H9 (cell line): ENCODE data around the gene CST5. TPM values are rescaled to one million over a fixed set of nuclear protein-coding genes. Genes with fewer than 3 reads are reported as not detected.

Experiments used
- DNase-seq: peaks from one replicate; pipeline ENCODE4 v3.0.0-alpha.2; 2017
- H2AFZ ChIP-seq: one replicate; pipeline ENCODE4 v1.6.1; 2013; ENCODE audit warnings: mild to moderate bottlenecking, low read length, control low read depth, moderate library complexity
- H2AK5ac ChIP-seq: 2 replicates; pipeline ENCODE4 v1.6.1; 2013; ENCODE audit warnings: low read length, control low read depth, mixed read lengths; ENCODE audit not compliant: insufficient read length
- H2BK120ac ChIP-seq: one replicate; pipeline ENCODE4 v1.6.1; 2013; ENCODE audit warnings: low read depth, mild to moderate bottlenecking, low read length, control low read depth, inconsistent platforms; ENCODE audit not compliant: poor library complexity, severe bottlenecking
- H2BK12ac ChIP-seq: 2 replicates; pipeline ENCODE4 v1.6.1; 2013; ENCODE audit warnings: low read length, control low read depth, mixed read lengths, low read depth; ENCODE audit not compliant: insufficient read length
- H2BK15ac ChIP-seq: 2 replicates; pipeline ENCODE4 v1.6.1; 2013; ENCODE audit warnings: low read depth, low read length, control low read depth
- H2BK20ac ChIP-seq: one replicate; pipeline ENCODE4 v1.6.1; 2013; ENCODE audit warnings: low read depth, mild to moderate bottlenecking, low read length, control low read depth, inconsistent platforms; ENCODE audit not compliant: poor library complexity, severe bottlenecking
- H2BK5ac ChIP-seq: 2 replicates; pipeline ENCODE4 v1.6.1; 2013; ENCODE audit warnings: low read length, control low read depth, mixed read lengths; ENCODE audit not compliant: insufficient read length
- H3K14ac ChIP-seq: 2 replicates; pipeline ENCODE4 v1.6.1; 2013; ENCODE audit warnings: low read length, control low read depth; ENCODE audit not compliant: insufficient read depth
- H3K18ac ChIP-seq: 2 replicates; pipeline ENCODE4 v1.6.1; 2013; ENCODE audit warnings: low read depth, mild to moderate bottlenecking, mixed read lengths, low read length, control low read depth; ENCODE audit not compliant: insufficient read length
- H3K23ac ChIP-seq: 2 replicates; pipeline ENCODE4 v1.6.1; 2013; ENCODE audit warnings: low read length, control low read depth, mixed read lengths, low read depth; ENCODE audit not compliant: insufficient read length
- H3K23me2 ChIP-seq: 2 replicates; pipeline ENCODE4 v1.6.1; 2013; ENCODE audit warnings: low read depth, mild to moderate bottlenecking, mixed read lengths, low read length, control low read depth; ENCODE audit not compliant: insufficient read length, poor library complexity, severe bottlenecking
- H3K27ac ChIP-seq: 2 replicates; pipeline ENCODE4 v1.5.1; 2013; ENCODE audit warnings: low read length, control low read depth, mixed read lengths, low read depth; ENCODE audit not compliant: insufficient read length
- H3K27me3 ChIP-seq: 2 replicates; pipeline ENCODE4 v1.6.1; 2013; ENCODE audit warnings: low read length, control low read depth, inconsistent platforms; ENCODE audit not compliant: insufficient read depth
- H3K4ac ChIP-seq: 2 replicates; pipeline ENCODE4 v1.6.1; 2013; ENCODE audit warnings: low read depth, mild to moderate bottlenecking, control low read depth, inconsistent platforms, low read length, moderate library complexity
- H3K4me1 ChIP-seq: 2 replicates; pipeline ENCODE4 v1.6.1; 2013; ENCODE audit warnings: low read length, control low read depth, inconsistent platforms; ENCODE audit not compliant: insufficient read depth
- H3K4me2 ChIP-seq: 2 replicates; pipeline ENCODE4 v1.6.1; 2013; ENCODE audit warnings: low read length, control low read depth, mixed read lengths; ENCODE audit not compliant: insufficient read length, insufficient read depth
- H3K56ac ChIP-seq: 2 replicates; pipeline ENCODE4 v1.6.1; 2013; ENCODE audit warnings: low read depth, mild to moderate bottlenecking, mixed read lengths, low read length, control low read depth; ENCODE audit not compliant: insufficient read length
- H3K79me1 ChIP-seq: 2 replicates; pipeline ENCODE4 v1.6.1; 2013; ENCODE audit warnings: low read depth, mild to moderate bottlenecking, moderate library complexity, low read length, control low read depth, inconsistent platforms; ENCODE audit not compliant: insufficient read depth, poor library complexity, severe bottlenecking
- H3K79me2 ChIP-seq: 2 replicates; pipeline ENCODE4 v1.6.1; 2013; ENCODE audit warnings: low read length, control low read depth, inconsistent platforms; ENCODE audit not compliant: insufficient read depth
- H3K9ac ChIP-seq: 2 replicates; pipeline ENCODE4 v1.6.1; 2013; ENCODE audit warnings: low read length, control low read depth, mixed read lengths; ENCODE audit not compliant: insufficient read length; ENCODE audit errors: extremely low read depth
- H3K9me3 ChIP-seq: one replicate; pipeline ENCODE4 v1.6.1; 2013; ENCODE audit warnings: low read depth, low read length, inconsistent platforms; ENCODE audit not compliant: control insufficient read depth
- H3T11ph ChIP-seq: one replicate; pipeline ENCODE4 v1.6.1; 2013; ENCODE audit warnings: mild to moderate bottlenecking, low read length, control low read depth, inconsistent platforms
- H4K20me1 ChIP-seq: one replicate; pipeline ENCODE4 v1.6.1; 2013; ENCODE audit not compliant: control insufficient read depth, insufficient read length, insufficient read depth
- H4K5ac ChIP-seq: 2 replicates; pipeline ENCODE4 v1.6.1; 2013; ENCODE audit warnings: low read depth, mild to moderate bottlenecking, mixed read lengths, low read length, control low read depth; ENCODE audit not compliant: insufficient read length
- H4K8ac ChIP-seq: replicated peaks from 2 replicates; pipeline ENCODE4 v1.6.1; 2013; ENCODE audit warnings: low read length, control low read depth, mixed read lengths, low read depth; ENCODE audit not compliant: insufficient read length
- H4K91ac ChIP-seq: 2 replicates; pipeline ENCODE4 v1.6.1; 2013; ENCODE audit warnings: low read depth, mild to moderate bottlenecking, moderate library complexity, mixed read lengths, low read length, control low read depth; ENCODE audit not compliant: insufficient read length
- H3K27ac Mint-ChIP-seq, 3 experiments: 2 replicates in 2 of 3; 3 replicates in 1 of 3; pipeline ENCODE4 v1.8.0; 2020 to 2021; ENCODE audit warnings: mixed read lengths in 3 of 3, mild to moderate bottlenecking in 1 of 3, moderate library complexity in 1 of 3
- H3K27me3 Mint-ChIP-seq: 2 replicates; pipeline ENCODE4 v1.8.0; 2021; ENCODE audit warnings: low read depth, mild to moderate bottlenecking, moderate library complexity, mixed read lengths
- H3K36me3 Mint-ChIP-seq, 3 experiments: 2 replicates in 2 of 3; 3 replicates in 1 of 3; pipeline ENCODE4 v1.8.0; 2020 to 2021; ENCODE audit warnings: low read depth in 3 of 3, mixed read lengths in 3 of 3; ENCODE audit not compliant: insufficient read depth in 1 of 3
- H3K4me1 Mint-ChIP-seq, 2 experiments: 2 replicates each; pipeline ENCODE4 v1.8.0; 2020; ENCODE audit warnings: mixed read lengths in 2 of 2
- H3K4me3 Mint-ChIP-seq, 2 experiments: 2 replicates in 1 of 2; 3 replicates in 1 of 2; pipeline ENCODE4 v1.8.0; 2020 to 2021; ENCODE audit warnings: mild to moderate bottlenecking in 2 of 2, mixed read lengths in 2 of 2, moderate library complexity in 1 of 2
- H3K9me3 Mint-ChIP-seq, 2 experiments: 2 replicates in 1 of 2; 3 replicates in 1 of 2; pipeline ENCODE4 v1.8.0; 2020; ENCODE audit warnings: mild to moderate bottlenecking in 2 of 2, mixed read lengths in 2 of 2, moderate library complexity in 1 of 2
- CTCF ChIP-seq: fragments of 200-600 bp; sonication (generic); conservative IDR thresholded peaks from 3 replicates; pipeline ENCODE4 v1.8.0; 2021; ENCODE audit warnings: antibody characterized with exemption, mild to moderate bottlenecking
- WGBS: extraction: QIAGEN DNeasy Blood & Tissue Kit; methylation state at CpG from one replicate; pipeline ENCODE4 v1.1.7; 2013; ENCODE audit warnings: missing lambda C conversion rate, low lambda C conversion rate, mixed read lengths; ENCODE audit not compliant: insufficient read length; ENCODE audit errors: extremely low coverage; 5-methylcytosine and 5-hydroxymethylcytosine counted together
- total RNA-seq: library from RNA; stranded (reverse); gene quantifications from 2 replicates; pipeline ENCODE4 v1.2.1, GENCODE V29; 2021

Gene CST5
- total RNA-seq, 1 experiment from 2014 or later, result not detected

- no peaks in the 10 kb centered on the region; the same call in 1 of the 2 replicates for H3K27me3 Mint-ChIP-seq
- Histone ChIP-seq H2BK20ac (no peak overlapping the region), H3K9ac (no peak overlapping the region), H3K23me2 (no peaks in the 10 kb centered on the region), H3K79me2 (no peaks in the 10 kb centered on the region), H3K4ac (no peak overlapping the region), H2BK12ac (no peak overlapping the region), H3K4me2 (no peak overlapping the region), H3K14ac (no peak overlapping the region), H4K5ac (no peak overlapping the region), H3K27me3 (no peaks in the 10 kb centered on the region), H4K20me1 (no peaks in the 10 kb centered on the region), H3K9me3 (no peaks in the 10 kb centered on the region), H2BK15ac (no peak overlapping the region), H2AFZ (no peak overlapping the region), H4K8ac (no peak overlapping the region), H2BK5ac (no peak overlapping the region), H3K27ac (no peak overlapping the region), H3K18ac (no peak overlapping the region), H4K91ac (no peak overlapping the region), H2BK120ac (no peak overlapping the region), H3K79me1 (no peaks in the 10 kb centered on the region), H3T11ph (no peak overlapping the region), H2AK5ac (no peak overlapping the region), H3K23ac (no peak overlapping the region), H3K4me1 (no peaks in the 10 kb centered on the region), H3K56ac (no peak overlapping the region)
- H3K27ac Mint-ChIP-seq, result peak overlapping the region in 1 of 3 experiments; percentile 63; a peak in 1 of 7 replicates
- peak; percentile 5 for DNase-seq
- H3K9me3 Mint-ChIP-seq, result no peaks in the 10 kb centered on the region
- no peak overlapping the region for H3K4me3 Mint-ChIP-seq
- H3K4me1 Mint-ChIP-seq, result peaks cover 11 to 12% of the 10 kb centered on the region in 2 experiments
- no peaks in the 10 kb centered on the region for H3K36me3 Mint-ChIP-seq
- no peak for TF ChIP-seq CTCF
- no CpG with 5 or more reads among the region's 5 CpGs for WGBS
These were observed 41.1 kb upstream of the CST5 start for GRCh38 chr20:23920408-23921325.
